Liver (tissue), 9 donors: Measurements from ENCODE around the gene WDFY3. TPM values are rescaled to one million over a fixed set of nuclear protein-coding genes. Genes with fewer than 3 reads are reported as not detected.
A peak's percentile ranks its signal among the peaks of the same experiment; 100 is the strongest.

Source experiments
- DNase-seq: peaks from one replicate; pipeline ENCODE4 v3.0.0-alpha.2; 2017; ENCODE audit warnings: low spot score
- H3K27ac ChIP-seq, 2 donors: one replicate each; pipeline ENCODE4 v1.7.0; 2013; ENCODE audit warnings: inconsistent platforms in 2 of 2, low read length in 2 of 2, control low read depth in 1 of 2, low read depth in 1 of 2, mild to moderate bottlenecking in 1 of 2
- H3K27me3 ChIP-seq, 4 donors: one replicate each; pipeline versions ENCODE4 v1.6.1 to v1.7.0; 2013; ENCODE audit warnings: low read length in 3 of 4, inconsistent platforms in 1 of 4, mild to moderate bottlenecking in 1 of 4, moderate library complexity in 1 of 4; ENCODE audit not compliant: control insufficient read depth in 4 of 4, insufficient read depth in 4 of 4
- H3K36me3 ChIP-seq, 4 donors: one replicate each; pipeline versions ENCODE4 v1.6.1 to v1.7.0; 2013; ENCODE audit warnings: low read length in 3 of 4, mild to moderate bottlenecking in 3 of 4, low read depth in 1 of 4, moderate library complexity in 1 of 4; ENCODE audit not compliant: control insufficient read depth in 4 of 4, insufficient read depth in 3 of 4
- H3K4me1 ChIP-seq, 4 donors: one replicate each; pipeline versions ENCODE4 v1.6.1 to v1.7.0; 2013; ENCODE audit warnings: low read length in 3 of 4, mild to moderate bottlenecking in 3 of 4, moderate library complexity in 1 of 4; ENCODE audit not compliant: control insufficient read depth in 4 of 4, insufficient read depth in 4 of 4
- H3K4me3 ChIP-seq, 3 donors: one replicate each; pipeline versions ENCODE4 v1.6.1 to v1.7.0; 2013; ENCODE audit warnings: low read length in 3 of 3, control low read depth in 1 of 3, low read depth in 1 of 3, mild to moderate bottlenecking in 1 of 3
- H3K9ac ChIP-seq, 2 donors: one replicate each; pipeline ENCODE4 v1.7.0; 2013; ENCODE audit warnings: low read length in 2 of 2, mild to moderate bottlenecking in 2 of 2, moderate library complexity in 2 of 2, control low read depth in 1 of 2, low read depth in 1 of 2
- H3K9me3 ChIP-seq, 4 donors: one replicate each; pipeline versions ENCODE4 v1.6.1 to v1.7.0; 2013; ENCODE audit warnings: low read length in 3 of 4; ENCODE audit not compliant: control insufficient read depth in 4 of 4
- EGR1 ChIP-seq, 2 donors: IDR thresholded peaks; 2 replicates each; pipeline ENCODE4 v1.6.1; 2016 to 2018; ENCODE audit warnings: antibody characterized with exemption in 2 of 2, low read depth in 2 of 2
- FOXA1 ChIP-seq: IDR thresholded peaks from 2 replicates; pipeline ENCODE4 v1.6.1; 2016; ENCODE audit warnings: antibody characterized with exemption
- GABPA ChIP-seq, 2 donors: IDR thresholded peaks in 1 of 2; conservative IDR thresholded peaks in 1 of 2; 2 replicates each; pipeline ENCODE4 v1.6.1; 2016; ENCODE audit warnings: antibody characterized with exemption in 2 of 2, mild to moderate bottlenecking in 1 of 2, moderate library complexity in 1 of 2
- HNF4A ChIP-seq, 2 donors: conservative IDR thresholded peaks; 2 replicates each; pipeline ENCODE4 v1.6.1; 2016; ENCODE audit warnings: antibody characterized with exemption in 2 of 2, mild to moderate bottlenecking in 2 of 2
- NR2F2 ChIP-seq: IDR thresholded peaks from 2 replicates; pipeline ENCODE4 v1.6.1; 2016; ENCODE audit warnings: antibody characterized with exemption
- RAD21 ChIP-seq, 2 donors: IDR thresholded peaks; 2 replicates each; pipeline ENCODE4 v1.6.1; 2016; ENCODE audit warnings: antibody characterized with exemption in 2 of 2, mild to moderate bottlenecking in 2 of 2
- RXRA ChIP-seq, 2 donors: IDR thresholded peaks; 2 replicates each; pipeline ENCODE4 v1.6.1; 2017 to 2018; ENCODE audit warnings: antibody characterized with exemption in 2 of 2, mild to moderate bottlenecking in 1 of 2
- SP1 ChIP-seq: IDR thresholded peaks from 2 replicates; pipeline ENCODE4 v1.6.1; 2018; ENCODE audit warnings: antibody characterized with exemption, mild to moderate bottlenecking
- YY1 ChIP-seq: IDR thresholded peaks from 2 replicates; pipeline ENCODE4 v1.6.1; 2016; ENCODE audit warnings: antibody characterized with exemption, mild to moderate bottlenecking
- WGBS: extraction: QIAGEN DNeasy Blood & Tissue Kit; methylation state at CpG from one replicate; pipeline ENCODE4 v1.1.7; 2013; 5-methylcytosine and 5-hydroxymethylcytosine counted together
- polyA plus RNA-seq, 2 donors: library from polyadenylated mRNA; stranded (reverse) in 1 of 2; unstranded in 1 of 2; fragments of 200-250 nt in 1 of 2; fragments of >200 nt in 1 of 2; fragmentation: Nextera tagmentation in 1 of 2; extraction: Ambion mirVana in 1 of 2; gene quantifications; one replicate each; pipeline versions ENCODE4 v1.2.1 to v1.2.3, GENCODE V29; 2013 to 2015
- total RNA-seq, 2 donors: library from RNA; depleted of rRNA; stranded (reverse); fragments of >200 nt; gene quantifications; one replicate each; pipeline ENCODE4 v1.2.3, GENCODE V29; 2014
- TF ChIP-seq, protein P1 (sequence below): fragments of 150-350 bp; IDR thresholded peaks from 2 replicates; pipeline ENCODE4 v1.5.1; 2017; ENCODE audit warnings: improper control_type of control experiment, low read depth, low read length; ENCODE audit not compliant: missing input control
- TF ChIP-seq, protein P2 (sequence below): IDR thresholded peaks from 2 replicates; pipeline ENCODE4 v1.6.1; 2016; ENCODE audit warnings: antibody characterized with exemption
- TF ChIP-seq, protein P3 (sequence below): IDR thresholded peaks from 2 replicates; pipeline ENCODE4 v1.6.1; 2016; ENCODE audit warnings: antibody characterized with exemption
- TF ChIP-seq, protein P4 (sequence below): IDR thresholded peaks from 2 replicates; pipeline ENCODE4 v1.6.1; 2016; ENCODE audit warnings: antibody characterized with exemption
- TF ChIP-seq, protein P5 (sequence below): IDR thresholded peaks from 2 replicates; pipeline ENCODE4 v1.6.1; 2016; ENCODE audit warnings: antibody characterized with exemption, mild to moderate bottlenecking
- donor health status: healthy.
- donor health status: healthy.
- donor health status: healthy.
- donor health status: healthy.
- donor health status: healthy.

Gene WDFY3
- total and polyA plus RNA-seq, 4 donors: 3.2 to 50.5 (median 19.2) TPM

DNA sequence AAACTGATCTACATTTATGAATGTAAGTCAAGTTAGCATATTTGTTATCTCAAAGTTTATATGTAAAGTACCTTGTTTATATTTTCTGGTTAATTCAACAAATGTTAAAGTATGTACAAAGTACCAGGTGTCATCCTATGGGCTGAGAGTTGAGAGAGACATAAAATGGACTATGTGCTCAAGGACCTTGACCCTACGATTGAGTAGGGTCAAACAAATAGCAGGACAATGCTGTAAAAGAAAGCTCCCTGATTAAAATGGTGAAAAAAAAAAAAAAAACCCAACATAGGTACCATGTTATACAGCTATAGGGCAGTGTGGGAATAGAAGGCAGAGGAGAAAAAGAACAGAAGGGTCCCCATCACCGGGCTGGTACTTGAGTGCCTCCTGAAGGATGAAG lies 260.2 kb downstream of the WDFY3 start:
- TF ChIP-seq HNF4A (conservative IDR thresholded peaks at IDR 0.05) (peak in 1 of 2 donors; percentile 20), RXRA (IDR thresholded peaks at IDR 0.05) (no peak)
- TF ChIP-seq, protein P1, sequence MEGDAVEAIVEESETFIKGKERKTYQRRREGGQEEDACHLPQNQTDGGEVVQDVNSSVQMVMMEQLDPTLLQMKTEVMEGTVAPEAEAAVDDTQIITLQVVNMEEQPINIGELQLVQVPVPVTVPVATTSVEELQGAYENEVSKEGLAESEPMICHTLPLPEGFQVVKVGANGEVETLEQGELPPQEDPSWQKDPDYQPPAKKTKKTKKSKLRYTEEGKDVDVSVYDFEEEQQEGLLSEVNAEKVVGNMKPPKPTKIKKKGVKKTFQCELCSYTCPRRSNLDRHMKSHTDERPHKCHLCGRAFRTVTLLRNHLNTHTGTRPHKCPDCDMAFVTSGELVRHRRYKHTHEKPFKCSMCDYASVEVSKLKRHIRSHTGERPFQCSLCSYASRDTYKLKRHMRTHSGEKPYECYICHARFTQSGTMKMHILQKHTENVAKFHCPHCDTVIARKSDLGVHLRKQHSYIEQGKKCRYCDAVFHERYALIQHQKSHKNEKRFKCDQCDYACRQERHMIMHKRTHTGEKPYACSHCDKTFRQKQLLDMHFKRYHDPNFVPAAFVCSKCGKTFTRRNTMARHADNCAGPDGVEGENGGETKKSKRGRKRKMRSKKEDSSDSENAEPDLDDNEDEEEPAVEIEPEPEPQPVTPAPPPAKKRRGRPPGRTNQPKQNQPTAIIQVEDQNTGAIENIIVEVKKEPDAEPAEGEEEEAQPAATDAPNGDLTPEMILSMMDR: no peak
- no peaks in the 10 kb centered on the region for H3K4me1 ChIP-seq
- no peak for DNase-seq
- no peak overlapping the region for H3K27ac ChIP-seq
- no peaks in the 10 kb centered on the region for H3K27me3 ChIP-seq
- WGBS: 91% methylated on average over 2 of the region's 2 CpGs
- no peak overlapping the region for H3K9ac ChIP-seq
- no peak overlapping the region for H3K4me3 ChIP-seq
- no peaks in the 10 kb centered on the region for H3K9me3 ChIP-seq
- peaks cover 0 to 52% (median 39%) of the 10 kb centered on the region in 4 donors for H3K36me3 ChIP-seq

DNA sequence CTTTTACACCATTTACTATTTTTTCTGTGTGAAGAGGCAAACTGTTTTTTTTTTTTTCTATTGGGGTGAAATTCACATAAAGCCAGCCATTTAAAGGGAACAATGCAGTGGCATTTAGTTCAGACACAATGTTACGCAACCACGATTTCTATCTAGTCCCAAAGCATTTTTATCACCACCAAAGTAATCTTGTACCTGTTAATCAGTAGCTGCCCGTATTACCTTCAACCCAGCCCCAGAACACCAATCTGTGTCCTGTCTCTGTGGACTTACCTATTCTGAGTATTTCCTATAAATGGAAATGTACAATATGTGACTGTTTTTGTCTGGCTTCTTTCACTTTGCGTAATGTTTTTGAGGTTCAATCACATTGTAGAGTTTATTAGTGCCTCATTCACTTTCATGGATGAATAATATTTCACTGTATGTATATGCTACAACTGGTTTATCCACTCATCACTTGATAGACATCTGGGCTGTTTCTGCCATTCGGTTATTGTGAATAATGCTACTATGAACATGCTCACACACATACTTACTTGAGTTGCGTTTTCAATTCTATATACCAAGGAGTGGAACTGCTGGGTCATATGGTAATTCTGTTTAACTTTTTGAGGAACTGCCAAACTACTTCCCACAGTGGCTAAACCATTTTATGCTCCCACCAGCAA lies 267.4 kb downstream of the WDFY3 start:
- Histone ChIP-seq H3K4me3 (no peak overlapping the region), H3K9me3 (no peaks in the 10 kb centered on the region), H3K27me3 (no peaks in the 10 kb centered on the region), H3K4me1 (no peaks in the 10 kb centered on the region), H3K27ac (no peak overlapping the region), H3K9ac (no peak overlapping the region), H3K36me3 (peaks cover 4 to 39% (median 30%) of the 10 kb centered on the region in 4 donors)
- WGBS: 85% methylated on average over 6 of the region's 6 CpGs
- DNase-seq: no peak
- TF ChIP-seq SP1 (no peak), FOXA1 (no peak), GABPA (IDR thresholded peaks at IDR 0.05 in 1 of 2, conservative IDR thresholded peaks at IDR 0.05 in 1 of 2) (no peak), YY1 (no peak), RXRA (IDR thresholded peaks at IDR 0.05) (no peak), HNF4A (conservative IDR thresholded peaks at IDR 0.05) (no peak)
- TF ChIP-seq, protein P2, sequence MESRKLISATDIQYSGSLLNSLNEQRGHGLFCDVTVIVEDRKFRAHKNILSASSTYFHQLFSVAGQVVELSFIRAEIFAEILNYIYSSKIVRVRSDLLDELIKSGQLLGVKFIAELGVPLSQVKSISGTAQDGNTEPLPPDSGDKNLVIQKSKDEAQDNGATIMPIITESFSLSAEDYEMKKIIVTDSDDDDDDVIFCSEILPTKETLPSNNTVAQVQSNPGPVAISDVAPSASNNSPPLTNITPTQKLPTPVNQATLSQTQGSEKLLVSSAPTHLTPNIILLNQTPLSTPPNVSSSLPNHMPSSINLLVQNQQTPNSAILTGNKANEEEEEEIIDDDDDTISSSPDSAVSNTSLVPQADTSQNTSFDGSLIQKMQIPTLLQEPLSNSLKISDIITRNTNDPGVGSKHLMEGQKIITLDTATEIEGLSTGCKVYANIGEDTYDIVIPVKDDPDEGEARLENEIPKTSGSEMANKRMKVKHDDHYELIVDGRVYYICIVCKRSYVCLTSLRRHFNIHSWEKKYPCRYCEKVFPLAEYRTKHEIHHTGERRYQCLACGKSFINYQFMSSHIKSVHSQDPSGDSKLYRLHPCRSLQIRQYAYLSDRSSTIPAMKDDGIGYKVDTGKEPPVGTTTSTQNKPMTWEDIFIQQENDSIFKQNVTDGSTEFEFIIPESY: no peak
- TF ChIP-seq, protein P3, sequence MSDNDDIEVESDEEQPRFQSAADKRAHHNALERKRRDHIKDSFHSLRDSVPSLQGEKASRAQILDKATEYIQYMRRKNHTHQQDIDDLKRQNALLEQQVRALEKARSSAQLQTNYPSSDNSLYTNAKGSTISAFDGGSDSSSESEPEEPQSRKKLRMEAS: no peak
- TF ChIP-seq, protein P4, sequence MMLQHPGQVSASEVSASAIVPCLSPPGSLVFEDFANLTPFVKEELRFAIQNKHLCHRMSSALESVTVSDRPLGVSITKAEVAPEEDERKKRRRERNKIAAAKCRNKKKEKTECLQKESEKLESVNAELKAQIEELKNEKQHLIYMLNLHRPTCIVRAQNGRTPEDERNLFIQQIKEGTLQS: no peak

DNA sequence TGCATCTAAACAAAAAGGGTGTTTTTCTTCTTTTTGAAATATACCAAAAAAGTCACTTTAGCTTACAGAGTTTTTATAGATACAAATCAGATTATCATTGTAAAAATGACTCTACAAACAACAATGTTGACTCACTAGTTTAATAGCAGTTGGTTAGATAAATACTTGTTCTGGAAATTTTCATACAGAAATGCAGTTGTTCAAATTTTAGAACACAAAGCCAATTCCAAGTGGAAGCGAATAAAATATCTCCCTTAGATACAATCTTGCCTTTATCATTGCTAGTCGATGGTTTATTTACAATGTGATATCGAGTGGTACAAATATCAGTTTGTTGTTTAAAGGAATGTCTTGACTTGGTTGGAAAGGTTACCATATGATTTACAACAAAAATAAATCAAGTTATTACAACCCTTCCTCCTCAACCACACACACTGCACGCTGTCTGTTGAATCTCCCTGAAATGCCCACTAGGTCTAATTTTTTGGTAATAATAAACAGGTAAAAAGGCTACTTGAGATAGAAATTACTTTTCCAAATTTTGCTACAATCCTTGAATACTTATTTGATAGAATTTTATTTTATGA lies 268.8 kb downstream of the WDFY3 start:
- Histone ChIP-seq H3K36me3 (peaks cover 4 to 33% (median 26%) of the 10 kb centered on the region in 4 donors), H3K9ac (no peak overlapping the region), H3K4me3 (no peak overlapping the region), H3K27ac (no peak overlapping the region), H3K4me1 (no peaks in the 10 kb centered on the region), H3K27me3 (no peaks in the 10 kb centered on the region), H3K9me3 (no peaks in the 10 kb centered on the region)
- 84% methylated on average over 4 of the region's 4 CpGs for WGBS
- no peak for TF ChIP-seq YY1
- no peak for TF ChIP-seq RXRA (IDR thresholded peaks at IDR 0.05)
- TF ChIP-seq, protein P2: no peak
- TF ChIP-seq HNF4A (conservative IDR thresholded peaks at IDR 0.05): no peak
- TF ChIP-seq, protein P5, sequence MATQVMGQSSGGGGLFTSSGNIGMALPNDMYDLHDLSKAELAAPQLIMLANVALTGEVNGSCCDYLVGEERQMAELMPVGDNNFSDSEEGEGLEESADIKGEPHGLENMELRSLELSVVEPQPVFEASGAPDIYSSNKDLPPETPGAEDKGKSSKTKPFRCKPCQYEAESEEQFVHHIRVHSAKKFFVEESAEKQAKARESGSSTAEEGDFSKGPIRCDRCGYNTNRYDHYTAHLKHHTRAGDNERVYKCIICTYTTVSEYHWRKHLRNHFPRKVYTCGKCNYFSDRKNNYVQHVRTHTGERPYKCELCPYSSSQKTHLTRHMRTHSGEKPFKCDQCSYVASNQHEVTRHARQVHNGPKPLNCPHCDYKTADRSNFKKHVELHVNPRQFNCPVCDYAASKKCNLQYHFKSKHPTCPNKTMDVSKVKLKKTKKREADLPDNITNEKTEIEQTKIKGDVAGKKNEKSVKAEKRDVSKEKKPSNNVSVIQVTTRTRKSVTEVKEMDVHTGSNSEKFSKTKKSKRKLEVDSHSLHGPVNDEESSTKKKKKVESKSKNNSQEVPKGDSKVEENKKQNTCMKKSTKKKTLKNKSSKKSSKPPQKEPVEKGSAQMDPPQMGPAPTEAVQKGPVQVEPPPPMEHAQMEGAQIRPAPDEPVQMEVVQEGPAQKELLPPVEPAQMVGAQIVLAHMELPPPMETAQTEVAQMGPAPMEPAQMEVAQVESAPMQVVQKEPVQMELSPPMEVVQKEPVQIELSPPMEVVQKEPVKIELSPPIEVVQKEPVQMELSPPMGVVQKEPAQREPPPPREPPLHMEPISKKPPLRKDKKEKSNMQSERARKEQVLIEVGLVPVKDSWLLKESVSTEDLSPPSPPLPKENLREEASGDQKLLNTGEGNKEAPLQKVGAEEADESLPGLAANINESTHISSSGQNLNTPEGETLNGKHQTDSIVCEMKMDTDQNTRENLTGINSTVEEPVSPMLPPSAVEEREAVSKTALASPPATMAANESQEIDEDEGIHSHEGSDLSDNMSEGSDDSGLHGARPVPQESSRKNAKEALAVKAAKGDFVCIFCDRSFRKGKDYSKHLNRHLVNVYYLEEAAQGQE: no peak
- no peak for TF ChIP-seq FOXA1
- TF ChIP-seq, protein P4: no peak
- TF ChIP-seq RAD21 (IDR thresholded peaks at IDR 0.05): no peak
- TF ChIP-seq NR2F2: no peak
- TF ChIP-seq EGR1 (IDR thresholded peaks at IDR 0.05; ENCODE audit: low read depth in 2 of 2): no peak
- DNase-seq: no peak
